RPMI7951 (cell line): ENCODE data around the gene TNRC6C. TPM values are rescaled to one million over a fixed set of nuclear protein-coding genes. Genes with fewer than 3 reads are reported as not detected.
"Not testable (repeated sequence)": the region's sequence is repeated elsewhere in the genome, so short reads cannot be mapped to it uniquely, and the experiment has no call there.

Experiments
- DNase-seq: peaks from one replicate; pipeline ENCODE4 v3.0.0-alpha.2; 2012; ENCODE audit warnings: low read depth
- total RNA-seq: library from RNA; depleted of rRNA; stranded (reverse); fragments of >200 nt; shearing (Covaris generic); gene quantifications from 2 replicates; pipeline ENCODE4 v1.2.3, GENCODE V29; 2014

Gene TNRC6C
- total RNA-seq, 1 experiment from 2014 or later, result 4.0 TPM

- DNase-seq, result no peak
These were observed 153.4 kb downstream of the TNRC6C start for GRCh38 chr17:78111727-78112517.

GRCh38 chr17:78112518-78113471 lies 154.3 kb downstream of the TNRC6C start:
- peak; percentile 31 for DNase-seq

- no peak for DNase-seq
These were observed 155.6 kb downstream of the TNRC6C start for GRCh38 chr17:78113804-78114785.

- DNase-seq, result no peak
These were observed 156.6 kb downstream of the TNRC6C start for GRCh38 chr17:78114831-78115723.

- DNase-seq, result not testable (repeated sequence)
These were observed 157.3 kb downstream of the TNRC6C start for GRCh38 chr17:78115803-78116202.

GRCh38 chr17:78116411-78116810 lies 157.9 kb downstream of the TNRC6C start:
- no peak for DNase-seq

- DNase-seq, result no peak
These were observed 158.8 kb downstream of the TNRC6C start for GRCh38 chr17:78117027-78117981.

GRCh38 chr17:78118801-78119241 lies 160.3 kb downstream of the TNRC6C start:
- DNase-seq, result no peak

- no peak for DNase-seq
These were observed 162.0 kb downstream of the TNRC6C start for GRCh38 chr17:78120537-78120936.

- DNase-seq, result no peak
These were observed 162.7 kb downstream of the TNRC6C start for GRCh38 chr17:78120971-78121800.

GRCh38 chr17:78121801-78122215 lies 163.3 kb downstream of the TNRC6C start:
- no peak for DNase-seq

- no peak for DNase-seq
These were observed 163.9 kb downstream of the TNRC6C start for GRCh38 chr17:78122216-78122930.

- DNase-seq, result no peak
These were observed 164.4 kb downstream of the TNRC6C start for GRCh38 chr17:78122931-78123249.

GRCh38 chr17:78123258-78123929 lies 164.9 kb downstream of the TNRC6C start:
- DNase-seq, result no peak

- no peak for DNase-seq
These were observed 165.8 kb downstream of the TNRC6C start for GRCh38 chr17:78124081-78124835.

- no peak for DNase-seq
These were observed 166.3 kb downstream of the TNRC6C start for GRCh38 chr17:78124836-78125137.
